GM21576 (cell line): ENCODE measurements around the gene QSOX2.

Source experiments
- ATAC-seq: cut with Tn5 transposase; IDR thresholded peaks from one replicate; pipeline ENCODE4 v1.9.1; 2021; ENCODE audit warnings: mild to moderate bottlenecking, moderate library complexity; ENCODE audit not compliant: unreplicated experiment

The QSOX2 gene

GRCh38 chr9:136208675-136209074 is 36.9 kb downstream of the QSOX2 start:
- no peak for ATAC-seq

GRCh38 chr9:136207616-136208015 is 38.0 kb downstream of the QSOX2 start:
- ATAC-seq: no peak

GRCh38 chr9:136206602-136207275 is 38.9 kb downstream of the QSOX2 start:
- ATAC-seq: no peak

- ATAC-seq: no peak
Measured at GRCh38 chr9:136205707-136205992, 40.0 kb downstream of the QSOX2 start.

GRCh38 chr9:136204838-136205706 is 40.5 kb downstream of the QSOX2 start, which contains the start of gene LHX3:
Gene LHX3 (minus strand): TSS chr9:136205128. CDS start chr9:136205012, 116 bp downstream.
- no peak for ATAC-seq

GRCh38 chr9:136204145-136204805 is 41.3 kb downstream of the QSOX2 start:
- ATAC-seq: no peak

GRCh38 chr9:136203408-136204144 is 42.0 kb downstream of the QSOX2 start:
- ATAC-seq: no peak

- ATAC-seq: no peak
Measured at GRCh38 chr9:136202454-136203407, 42.9 kb downstream of the QSOX2 start.

GRCh38 chr9:136201609-136202453 is 43.8 kb downstream of the QSOX2 start:
- ATAC-seq: no peak

- ATAC-seq: no peak
Measured at GRCh38 chr9:136201174-136201573, 44.4 kb downstream of the QSOX2 start.

- ATAC-seq: no peak
Measured at GRCh38 chr9:136200424-136200823, 45.2 kb downstream of the QSOX2 start.

GRCh38 chr9:136199391-136200288 is 46.0 kb downstream of the QSOX2 start:
- ATAC-seq: no peak

- ATAC-seq: no peak
Measured at GRCh38 chr9:136198605-136199083, 47.0 kb downstream of the QSOX2 start.

- no peak for ATAC-seq
Measured at GRCh38 chr9:136197930-136198604, 47.5 kb downstream of the QSOX2 start.

- no peak for ATAC-seq
Measured at GRCh38 chr9:136197084-136197875, 48.3 kb downstream of the QSOX2 start.

- no peak for ATAC-seq
Measured at GRCh38 chr9:136196404-136197083, 49.1 kb downstream of the QSOX2 start.
